ENCODE measurements around the gene DNAH14. TPM values are rescaled to one million over a fixed set of nuclear protein-coding genes. Genes with fewer than 3 reads are reported as not detected.

The DNAH14 gene
- total RNA-seq, 1 experiment from 2014 or later: 47.0 TPM

GRCh38 chr1:225446595-225446960 is 517.1 kb downstream of the DNAH14 start:
- ATAC-seq: no peak
- ChIA-PET CTCF (no interaction called here), POLR2A (no interaction called here)
- BruUV-seq (replicated peaks): no TSS peak
- DNase-seq (ENCODE audit: low read depth, low spot score): no peak
- Histone ChIP-seq H3K4me3 (ENCODE audit: low read depth in 2 of 2, low read length in 2 of 2) (no peak overlapping the region), H3K27me3 (ENCODE audit: control insufficient read depth, insufficient read depth, low read length) (no peaks in the 10 kb centered on the region), H3K36me3 (ENCODE audit: control insufficient read depth, insufficient read depth, low read length) (no peaks in the 10 kb centered on the region), H3K4me1 (ENCODE audit: control insufficient read depth, insufficient read depth, low read length) (no peaks in the 10 kb centered on the region), H3K9me3 (ENCODE audit: control insufficient read depth, insufficient read depth, low read depth, low read length) (no peaks in the 10 kb centered on the region), H3K27ac (ENCODE audit: low read length) (no peak overlapping the region)
- in situ Hi-C loops (cut with HindIII; ENCODE audit: low pct_unique_long_range_greater_than_20kb, low sequenced_read_pairs) (no loop called here), intact Hi-C loops (cut with micrococcal nuclease; ENCODE audit: unreplicated experiment) (no loop called here)
- TF ChIP-seq, protein P1, sequence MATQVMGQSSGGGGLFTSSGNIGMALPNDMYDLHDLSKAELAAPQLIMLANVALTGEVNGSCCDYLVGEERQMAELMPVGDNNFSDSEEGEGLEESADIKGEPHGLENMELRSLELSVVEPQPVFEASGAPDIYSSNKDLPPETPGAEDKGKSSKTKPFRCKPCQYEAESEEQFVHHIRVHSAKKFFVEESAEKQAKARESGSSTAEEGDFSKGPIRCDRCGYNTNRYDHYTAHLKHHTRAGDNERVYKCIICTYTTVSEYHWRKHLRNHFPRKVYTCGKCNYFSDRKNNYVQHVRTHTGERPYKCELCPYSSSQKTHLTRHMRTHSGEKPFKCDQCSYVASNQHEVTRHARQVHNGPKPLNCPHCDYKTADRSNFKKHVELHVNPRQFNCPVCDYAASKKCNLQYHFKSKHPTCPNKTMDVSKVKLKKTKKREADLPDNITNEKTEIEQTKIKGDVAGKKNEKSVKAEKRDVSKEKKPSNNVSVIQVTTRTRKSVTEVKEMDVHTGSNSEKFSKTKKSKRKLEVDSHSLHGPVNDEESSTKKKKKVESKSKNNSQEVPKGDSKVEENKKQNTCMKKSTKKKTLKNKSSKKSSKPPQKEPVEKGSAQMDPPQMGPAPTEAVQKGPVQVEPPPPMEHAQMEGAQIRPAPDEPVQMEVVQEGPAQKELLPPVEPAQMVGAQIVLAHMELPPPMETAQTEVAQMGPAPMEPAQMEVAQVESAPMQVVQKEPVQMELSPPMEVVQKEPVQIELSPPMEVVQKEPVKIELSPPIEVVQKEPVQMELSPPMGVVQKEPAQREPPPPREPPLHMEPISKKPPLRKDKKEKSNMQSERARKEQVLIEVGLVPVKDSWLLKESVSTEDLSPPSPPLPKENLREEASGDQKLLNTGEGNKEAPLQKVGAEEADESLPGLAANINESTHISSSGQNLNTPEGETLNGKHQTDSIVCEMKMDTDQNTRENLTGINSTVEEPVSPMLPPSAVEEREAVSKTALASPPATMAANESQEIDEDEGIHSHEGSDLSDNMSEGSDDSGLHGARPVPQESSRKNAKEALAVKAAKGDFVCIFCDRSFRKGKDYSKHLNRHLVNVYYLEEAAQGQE (IDR thresholded peaks at IDR 0.05; ENCODE audit: insufficient read depth in 1 of 2, low read depth in 2 of 2, low read length in 1 of 2): no peak
- TF ChIP-seq TCF7L2 (IDR thresholded peaks at IDR 0.05; ENCODE audit: low read depth, low read length) (no peak), POLR2AphosphoS5 (IDR thresholded peaks at IDR 0.05; ENCODE audit: low read depth, low read length) (no peak), SIN3A (IDR thresholded peaks at IDR 0.05; ENCODE audit: borderline replicate concordance, insufficient read depth, low read depth, low read length) (no peak)
- TF ChIP-seq, protein P2, sequence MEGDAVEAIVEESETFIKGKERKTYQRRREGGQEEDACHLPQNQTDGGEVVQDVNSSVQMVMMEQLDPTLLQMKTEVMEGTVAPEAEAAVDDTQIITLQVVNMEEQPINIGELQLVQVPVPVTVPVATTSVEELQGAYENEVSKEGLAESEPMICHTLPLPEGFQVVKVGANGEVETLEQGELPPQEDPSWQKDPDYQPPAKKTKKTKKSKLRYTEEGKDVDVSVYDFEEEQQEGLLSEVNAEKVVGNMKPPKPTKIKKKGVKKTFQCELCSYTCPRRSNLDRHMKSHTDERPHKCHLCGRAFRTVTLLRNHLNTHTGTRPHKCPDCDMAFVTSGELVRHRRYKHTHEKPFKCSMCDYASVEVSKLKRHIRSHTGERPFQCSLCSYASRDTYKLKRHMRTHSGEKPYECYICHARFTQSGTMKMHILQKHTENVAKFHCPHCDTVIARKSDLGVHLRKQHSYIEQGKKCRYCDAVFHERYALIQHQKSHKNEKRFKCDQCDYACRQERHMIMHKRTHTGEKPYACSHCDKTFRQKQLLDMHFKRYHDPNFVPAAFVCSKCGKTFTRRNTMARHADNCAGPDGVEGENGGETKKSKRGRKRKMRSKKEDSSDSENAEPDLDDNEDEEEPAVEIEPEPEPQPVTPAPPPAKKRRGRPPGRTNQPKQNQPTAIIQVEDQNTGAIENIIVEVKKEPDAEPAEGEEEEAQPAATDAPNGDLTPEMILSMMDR (IDR thresholded peaks at IDR 0.05): no peak

GRCh38 chr1:225446981-225447615 is 517.6 kb downstream of the DNAH14 start:
- Histone ChIP-seq H3K4me3 (ENCODE audit: low read depth in 2 of 2, low read length in 2 of 2) (no peak overlapping the region), H3K27me3 (ENCODE audit: control insufficient read depth, insufficient read depth, low read length) (no peaks in the 10 kb centered on the region), H3K36me3 (ENCODE audit: control insufficient read depth, insufficient read depth, low read length) (no peaks in the 10 kb centered on the region), H3K4me1 (ENCODE audit: control insufficient read depth, insufficient read depth, low read length) (no peaks in the 10 kb centered on the region), H3K27ac (ENCODE audit: low read length) (no peak overlapping the region), H3K9me3 (ENCODE audit: control insufficient read depth, insufficient read depth, low read depth, low read length) (no peaks in the 10 kb centered on the region)
- ATAC-seq: no peak
- DNase-seq (ENCODE audit: low read depth, low spot score): no peak
- ChIA-PET CTCF (no interaction called here), POLR2A (no interaction called here)
- BruUV-seq (replicated peaks): no TSS peak
- TF ChIP-seq, protein P2 (IDR thresholded peaks at IDR 0.05): no peak
- TF ChIP-seq SIN3A (IDR thresholded peaks at IDR 0.05; ENCODE audit: borderline replicate concordance, insufficient read depth, low read depth, low read length): no peak
- TF ChIP-seq, protein P1 (IDR thresholded peaks at IDR 0.05; ENCODE audit: insufficient read depth in 1 of 2, low read depth in 2 of 2, low read length in 1 of 2): no peak
- TF ChIP-seq POLR2AphosphoS5 (IDR thresholded peaks at IDR 0.05; ENCODE audit: low read depth, low read length): no peak
- TF ChIP-seq TCF7L2 (IDR thresholded peaks at IDR 0.05; ENCODE audit: low read depth, low read length): no peak
- intact Hi-C loops (cut with micrococcal nuclease; ENCODE audit: unreplicated experiment): no loop called here
- in situ Hi-C loops (cut with HindIII; ENCODE audit: low pct_unique_long_range_greater_than_20kb, low sequenced_read_pairs): no loop called here

Measured in Panc1 (cell line).